ENCODE measurements around the gene C1D.

GRCh38 chr2:68088940-68089339, 26.1 kb upstream of the C1D start:
- TF ChIP-seq CTCF (conservative IDR thresholded peaks at IDR 0.05 in 1 of 2, IDR thresholded peaks at IDR 0.05 in 1 of 2; ENCODE audit: low read depth in 1 of 2, low read length in 2 of 2) (no peak), EZH2 (IDR thresholded peaks at IDR 0.05; ENCODE audit: low read length, missing control alignments) (no peak)

Data from fibroblast of lung (primary cell).